HCT116 (cell line): ENCODE measurements around the gene PRRG4. TPM values are rescaled to one million over a fixed set of nuclear protein-coding genes. Genes with fewer than 3 reads are reported as not detected.

Experiments used
- ATAC-seq: fragments of 200-7000 bp; cut with Tn5 transposase; 2 replicates; pipeline ENCODE4 v1.9.1; 2020; ENCODE audit warnings: mild to moderate bottlenecking, moderate library complexity
- BruUV-seq: library from RNA; stranded (reverse); fragments of 400-500 nt; replicated peaks from 2 replicates; lab custom pipeline; 2021; lab: Mats Ljungman, UMichigan
- CTCF ChIA-PET: fragments of 300-600 bp; sonication (Branson Sonifier 250); formaldehyde crosslinking; loops from one replicate; lab custom pipeline; 2021; ENCODE audit warnings: antibody characterized with exemption; lab: Charles Lee
- POLR2A ChIA-PET: fragments of 300-600, 350-600 bp; sonication (Branson Sonifier 250); formaldehyde crosslinking; loops from one replicate; lab custom pipeline; 2021; ENCODE audit warnings: antibody characterized with exemption; lab: Charles Lee
- RAD21 ChIA-PET, 2 experiments: fragments of 300-600 bp; sonication (Branson Sonifier 250); formaldehyde crosslinking; loops; one replicate each; lab custom pipeline; 2023; ENCODE audit warnings: low total read pairs in 2 of 2; ENCODE audit not compliant: uncharacterized antibody in 2 of 2, unreplicated experiment in 2 of 2, low non-redundant PET in 1 of 2; lab: Charles Lee
- DNase-seq: peaks from one replicate; pipeline ENCODE4 v3.0.0-alpha.2; 2010; ENCODE audit warnings: low read depth, low spot score
- H2AFZ ChIP-seq: fragments of 200-600 bp; shearing (Covaris generic), sonication (generic); 2 replicates; pipeline ENCODE4 v1.6.1; 2017; ENCODE audit warnings: low read depth, mixed run types, mixed read lengths, antibody characterized with exemption, low read length; ENCODE audit not compliant: poor library complexity, severe bottlenecking
- H3K27ac ChIP-seq: 2 replicates; pipeline ENCODE4 v1.5.1; 2012; ENCODE audit warnings: low read depth, low read length
- H3K27me3 ChIP-seq: fragments of 200-600 bp; sonication (generic); 2 replicates; pipeline ENCODE4 v1.6.1; 2016; ENCODE audit warnings: mixed run types, low read length, mixed read lengths; ENCODE audit not compliant: insufficient read depth
- H3K36me3 ChIP-seq, 2 experiments: fragments of 200-500 bp in 1 of 2; fragments of 200-600 bp in 1 of 2; sonication (Bioruptor generic) in 1 of 2; sonication (generic) in 1 of 2; 2 replicates each; pipeline versions ENCODE4 v1.5.1 to v1.6.1; 2014 to 2016; ENCODE audit warnings: low read length in 2 of 2, inconsistent platforms in 1 of 2, mixed read lengths in 1 of 2, mixed run types in 1 of 2; ENCODE audit not compliant: insufficient read depth in 2 of 2, control insufficient read depth in 1 of 2
- H3K4me1 ChIP-seq, 2 experiments: fragments of 200-600 bp in 1 of 2; sonication (generic) in 1 of 2; 2 replicates each; pipeline versions ENCODE4 v1.5.1 to v1.6.1; 2012 to 2017; ENCODE audit warnings: low read length in 2 of 2, inconsistent platforms in 1 of 2, mild to moderate bottlenecking in 1 of 2, mixed read lengths in 1 of 2, mixed run types in 1 of 2, moderate library complexity in 1 of 2; ENCODE audit not compliant: insufficient read depth in 2 of 2, control insufficient read depth in 1 of 2
- H3K4me2 ChIP-seq: fragments of 200-600 bp; sonication (generic); 2 replicates; pipeline ENCODE4 v1.6.1; 2017; ENCODE audit warnings: mixed run types, low read length, mixed read lengths
- H3K4me3 ChIP-seq, 2 experiments: fragments of 200-600 bp in 1 of 2; sonication (generic) in 1 of 2; replicated peaks in 1 of 2; 2 replicates each; pipeline ENCODE4 v1.5.1; 2011 to 2016; ENCODE audit warnings: low read length in 2 of 2, control low read depth in 1 of 2, low read depth in 1 of 2, mild to moderate bottlenecking in 1 of 2, mixed read lengths in 1 of 2, mixed run types in 1 of 2
- H3K79me2 ChIP-seq: fragments of 200-600 bp; sonication (generic); 2 replicates; pipeline ENCODE4 v1.6.1; 2017; ENCODE audit warnings: mild to moderate bottlenecking, mixed run types, low read length, moderate library complexity, mixed read lengths; ENCODE audit not compliant: insufficient read depth
- H3K9ac ChIP-seq: fragments of 200-600 bp; sonication (generic); 2 replicates; pipeline ENCODE4 v1.6.1; 2016; ENCODE audit warnings: low read length, mixed read lengths
- H3K9me2 ChIP-seq: fragments of 200-600 bp; sonication (generic), shearing (Covaris generic); 2 replicates; pipeline ENCODE4 v1.6.1; 2017; ENCODE audit warnings: mixed run types, mild to moderate bottlenecking, moderate library complexity; ENCODE audit not compliant: insufficient read depth
- H3K9me3 ChIP-seq, 2 experiments: fragments of 200-500 bp in 1 of 2; fragments of 200-600 bp in 1 of 2; sonication (Bioruptor generic) in 1 of 2; sonication (generic) in 1 of 2; 2 replicates each; pipeline ENCODE4 v1.6.1; 2014 to 2017; ENCODE audit warnings: low read length in 2 of 2, mixed read lengths in 2 of 2, inconsistent platforms in 1 of 2, low read depth in 1 of 2, mild to moderate bottlenecking in 1 of 2, mixed run types in 1 of 2, moderate library complexity in 1 of 2; ENCODE audit not compliant: control insufficient read depth in 1 of 2, insufficient read depth in 1 of 2
- H4K20me1 ChIP-seq: fragments of 200-600 bp; sonication (generic), shearing (Covaris generic); 2 replicates; pipeline ENCODE4 v1.6.1; 2017; ENCODE audit warnings: mixed run types, mild to moderate bottlenecking, moderate library complexity; ENCODE audit not compliant: insufficient read depth
- CBX3 ChIP-seq: IDR thresholded peaks from 2 replicates; pipeline ENCODE4 v1.6.1; 2012; ENCODE audit warnings: low read depth
- CEBPB ChIP-seq: IDR thresholded peaks from 2 replicates; pipeline ENCODE4 v1.6.1; 2012; ENCODE audit warnings: low read depth
- CTCF ChIP-seq, 3 experiments: fragments of 200-600 bp in 1 of 3; sonication (generic) in 1 of 3; IDR thresholded peaks in 2 of 3; conservative IDR thresholded peaks in 1 of 3; 2 replicates each; pipeline ENCODE4 v1.5.1; 2012 to 2017; ENCODE audit warnings: low read depth in 2 of 3, low read length in 2 of 3, antibody characterized with exemption in 1 of 3, borderline replicate concordance in 1 of 3, control low read depth in 1 of 3, mild to moderate bottlenecking in 1 of 3, mixed read lengths in 1 of 3, mixed run types in 1 of 3, moderate library complexity in 1 of 3; ENCODE audit not compliant: insufficient read depth in 1 of 3
- EGR1 ChIP-seq: IDR thresholded peaks from 2 replicates; pipeline ENCODE4 v1.6.1; 2012; ENCODE audit warnings: low read depth
- ELF1 ChIP-seq: IDR thresholded peaks from 2 replicates; pipeline ENCODE4 v1.6.1; 2012; ENCODE audit warnings: low read depth, borderline replicate concordance
- FOSL1 ChIP-seq: IDR thresholded peaks from 2 replicates; pipeline ENCODE4 v1.6.1; 2012; ENCODE audit warnings: low read depth
- JUND ChIP-seq: IDR thresholded peaks from 2 replicates; pipeline ENCODE4 v1.6.1; 2012
- SP1 ChIP-seq: IDR thresholded peaks from 2 replicates; pipeline ENCODE4 v1.6.1; 2012; ENCODE audit warnings: low read depth
- TCF7L2 ChIP-seq: IDR thresholded peaks from 2 replicates; pipeline ENCODE4 v1.7.0; 2011; ENCODE audit warnings: borderline replicate concordance, inconsistent platforms; ENCODE audit not compliant: insufficient read depth, insufficient read length; ENCODE audit errors: extremely low read depth
- YY1 ChIP-seq: IDR thresholded peaks from 2 replicates; pipeline ENCODE4 v1.6.1; 2011; ENCODE audit warnings: low read length, low read depth, moderate library complexity, mild to moderate bottlenecking; ENCODE audit not compliant: insufficient replicate concordance; ENCODE audit errors: extremely low read depth
- ZBTB33 ChIP-seq: IDR thresholded peaks from 2 replicates; pipeline ENCODE4 v1.6.1; 2011; ENCODE audit warnings: mild to moderate bottlenecking, low read length, moderate library complexity; ENCODE audit not compliant: insufficient replicate concordance; ENCODE audit errors: extremely low read depth
- ZFX ChIP-seq: fragments of 450-650 bp; IDR thresholded peaks from 2 replicates; pipeline ENCODE4 v1.6.1; 2017
- ZNF274 ChIP-seq: fragments of 200-500 bp; sonication (Bioruptor generic); IDR thresholded peaks from 2 replicates; pipeline ENCODE4 v1.6.1; 2014; ENCODE audit warnings: mild to moderate bottlenecking, low read depth, low read length, inconsistent platforms
- intact Hi-C: fragments of 100-400 bp; cut with micrococcal nuclease; formaldehyde crosslinking; loops from 2 replicates; pipeline ENCODE4 v1.10.0; 2022
- total RNA-seq: library from RNA; stranded (reverse); gene quantifications from one replicate; pipeline ENCODE4 v1.2.1, GENCODE V29; 2021; ENCODE audit not compliant: unreplicated experiment

The PRRG4 gene
- total RNA-seq, 1 experiment from 2014 or later = 5.4 TPM

GRCh38 chr11:32888805-32889204 is 59.1 kb downstream of the PRRG4 start:
- TF ChIP-seq ZNF274 (no peak), CTCF (IDR thresholded peaks at IDR 0.05 in 2 of 3, conservative IDR thresholded peaks at IDR 0.05 in 1 of 3; ENCODE audit: borderline replicate concordance in 1 of 3, insufficient read depth in 1 of 3, low read depth in 2 of 3, low read length in 2 of 3) (no peak), ZFX (no peak), YY1 (no peak), EGR1 (no peak), JUND (no peak), ZBTB33 (no peak), TCF7L2 (no peak), CBX3 (no peak), ELF1 (no peak), SP1 (no peak), FOSL1 (no peak), CEBPB (no peak)
- TF ChIP-seq, all 23 proteins: peak for 0
- no peak for DNase-seq
- RAD21 ChIA-PET = no interaction called here

More at GRCh38 chr11:32888805-32889204, 59.1 kb downstream of the PRRG4 start:
- H3K36me3 ChIP-seq = no peaks in the 10 kb centered on the region
- H3K9ac ChIP-seq = no peak overlapping the region
- CTCF ChIA-PET = no interaction called here
- no peak overlapping the region for H3K4me3 ChIP-seq
- BruUV-seq = no TSS peak
- peaks cover 7% of the 10 kb centered on the region for H3K79me2 ChIP-seq
- H3K4me2 ChIP-seq = no peak overlapping the region
- intact Hi-C loops = loop anchor here (10.0 kb wide), 1 partner anchor 806 kb away; no protein-coding TSS in a partner anchor
- peaks cover 0 to 11% of the 10 kb centered on the region in 2 experiments; a peak in 2 of 4 replicates for H3K4me1 ChIP-seq
- H3K27ac ChIP-seq = no peak overlapping the region
- no peaks in the 10 kb centered on the region for H3K9me2 ChIP-seq
- no peak for ATAC-seq
- H3K27me3 ChIP-seq = no peaks in the 10 kb centered on the region
- POLR2A ChIA-PET = no interaction called here
- H3K9me3 ChIP-seq = no peaks in the 10 kb centered on the region
- no peaks in the 10 kb centered on the region for H4K20me1 ChIP-seq
- no peak overlapping the region for H2AFZ ChIP-seq
